Naive thymus-derived CD4-positive, alpha-beta T cell (primary cell): Measurements from ENCODE around the gene TTC27. TPM values are rescaled to one million over a fixed set of nuclear protein-coding genes. Genes with fewer than 3 reads are reported as not detected.

Experiments
- ATAC-seq: fragments of 150-1000 bp; cut with Tn5 transposase; 2 replicates; pipeline ENCODE4 v1.10.0; 2021; ENCODE audit warnings: mild to moderate bottlenecking, moderate library complexity
- CTCF ChIA-PET: fragments of 350-600 bp; sonication (Branson Sonifier 250); formaldehyde crosslinking; loops from one replicate; lab custom pipeline; 2021; ENCODE audit warnings: antibody characterized with exemption; lab: Charles Lee
- POLR2A ChIA-PET: fragments of 350-600 bp; sonication (Branson Sonifier 250); formaldehyde crosslinking; loops from one replicate; lab custom pipeline; 2021; ENCODE audit warnings: antibody characterized with exemption, inconsistent platforms; lab: Charles Lee
- DNase-seq, 9 donors: peaks; one replicate each; pipeline versions ENCODE4 v3.0.0 to v3.0.0-alpha.2; 2020 to 2022; ENCODE audit warnings: mixed read lengths in 1 of 9
- H3K27ac ChIP-seq: one replicate; pipeline ENCODE4 v1.7.0; 2013; ENCODE audit warnings: mild to moderate bottlenecking, low read depth, low read length, moderate library complexity
- H3K27me3 ChIP-seq, 2 donors: one replicate each; pipeline ENCODE4 v1.7.0; 2013; ENCODE audit warnings: low read length in 2 of 2, mild to moderate bottlenecking in 2 of 2, moderate library complexity in 2 of 2; ENCODE audit not compliant: control insufficient read depth in 2 of 2, insufficient read depth in 2 of 2
- H3K36me3 ChIP-seq, 3 experiments: 1 replicate in 2 of 3; 2 replicates in 1 of 3; pipeline ENCODE4 v1.7.0; 2013; ENCODE audit warnings: low read length in 3 of 3, mild to moderate bottlenecking in 3 of 3, moderate library complexity in 1 of 3; ENCODE audit not compliant: insufficient read depth in 3 of 3, control insufficient read depth in 2 of 3
- H3K4me1 ChIP-seq, 2 donors: one replicate each; pipeline ENCODE4 v1.7.0; 2013; ENCODE audit warnings: low read length in 2 of 2, mild to moderate bottlenecking in 2 of 2, moderate library complexity in 1 of 2; ENCODE audit not compliant: control insufficient read depth in 2 of 2, insufficient read depth in 2 of 2
- H3K4me3 ChIP-seq: 2 replicates; pipeline ENCODE4 v1.7.0; 2013; ENCODE audit warnings: mild to moderate bottlenecking, low read length
- H3K9me3 ChIP-seq, 3 experiments: 1 replicate in 2 of 3; 2 replicates in 1 of 3; pipeline ENCODE4 v1.7.0; 2013; ENCODE audit warnings: low read length in 3 of 3; ENCODE audit not compliant: control insufficient read depth in 2 of 3
- H3K27ac Mint-ChIP-seq, 9 donors: one replicate each; pipeline ENCODE4 v1.8.0; 2020 to 2022; ENCODE audit warnings: mixed read lengths in 9 of 9, mild to moderate bottlenecking in 8 of 9, moderate library complexity in 5 of 9, inconsistent platforms in 2 of 9
- H3K27me3 Mint-ChIP-seq, 5 donors: one replicate each; pipeline ENCODE4 v1.8.0; 2021 to 2022; ENCODE audit warnings: mixed read lengths in 5 of 5, mild to moderate bottlenecking in 1 of 5
- H3K36me3 Mint-ChIP-seq, 5 donors: one replicate each; pipeline ENCODE4 v1.8.0; 2020 to 2022; ENCODE audit warnings: mixed read lengths in 5 of 5, mild to moderate bottlenecking in 3 of 5, inconsistent platforms in 1 of 5
- H3K4me1 Mint-ChIP-seq, 7 donors: one replicate each; pipeline ENCODE4 v1.8.0; 2020 to 2022; ENCODE audit warnings: mixed read lengths in 7 of 7, mild to moderate bottlenecking in 3 of 7, inconsistent platforms in 1 of 7
- H3K4me3 Mint-ChIP-seq, 10 donors: one replicate each; pipeline ENCODE4 v1.8.0; 2020 to 2022; ENCODE audit warnings: mild to moderate bottlenecking in 10 of 10, mixed read lengths in 10 of 10, moderate library complexity in 6 of 10, inconsistent platforms in 2 of 10
- H3K9me3 Mint-ChIP-seq, 11 donors: one replicate each; pipeline ENCODE4 v1.8.0; 2020 to 2022; ENCODE audit warnings: mixed read lengths in 11 of 11, mild to moderate bottlenecking in 4 of 11, inconsistent platforms in 1 of 11, moderate library complexity in 1 of 11
- intact Hi-C, 2 donors: fragments of 100-400 bp; cut with micrococcal nuclease; formaldehyde crosslinking; loops; one replicate each; pipeline ENCODE4 v1.15.1; 2023
- polyA plus RNA-seq, 2 donors: library from polyadenylated mRNA; unstranded; fragments of 300-500 nt; fragmentation: Illumina TruSeq; gene quantifications; one replicate each; pipeline ENCODE4 v1.2.3, GENCODE V29; 2021
- total RNA-seq, 6 experiments: library from RNA in 5 of 6; stranded (reverse) in 5 of 6; gene quantifications; 1 replicate in 5 of 6; 2 replicates in 1 of 6; pipeline ENCODE4 v1.2.3 and lab custom pipeline; 2021 to 2026

Gene TTC27
- total and polyA plus RNA-seq, 7 experiments from 2014 or later: 18.5 to 30.0 (median 23.9) TPM

- POLR2A ChIA-PET: no interaction called here
- H3K27me3 Mint-ChIP-seq: no peaks in the 10 kb centered on the region
- ATAC-seq (no peak), DNase-seq (no peak)
- peaks cover 0 to 52% (median 46%) of the 10 kb centered on the region in 5 donors for H3K36me3 Mint-ChIP-seq
- H3K27ac ChIP-seq: no peak overlapping the region
- H3K9me3 ChIP-seq: no peaks in the 10 kb centered on the region
- no peak overlapping the region for H3K27ac Mint-ChIP-seq
- intact Hi-C loops: no loop called here
- H3K36me3 ChIP-seq: no peaks in the 10 kb centered on the region
- H3K4me1 ChIP-seq: no peaks in the 10 kb centered on the region
- peaks cover 0 to 3% (median 0%) of the 10 kb centered on the region in 7 donors for H3K4me1 Mint-ChIP-seq
- H3K4me3 Mint-ChIP-seq: no peak overlapping the region
- H3K4me3 ChIP-seq: no peak overlapping the region
- CTCF ChIA-PET: no interaction called here
- H3K27me3 ChIP-seq: no peaks in the 10 kb centered on the region
- H3K9me3 Mint-ChIP-seq: no peaks in the 10 kb centered on the region
These were observed 171.0 kb downstream of the TTC27 start for GRCh38 chr2:32798829-32799228.

- DNase-seq (no peak), ATAC-seq (no peak)
- ChIA-PET POLR2A (no interaction called here), CTCF (no interaction called here)
- H3K27me3 ChIP-seq: no peaks in the 10 kb centered on the region
- H3K4me1 ChIP-seq: no peaks in the 10 kb centered on the region
- Mint-ChIP-seq H3K36me3 (peaks cover 0 to 33% (median 28%) of the 10 kb centered on the region in 5 donors), H3K27ac (no peak overlapping the region), H3K4me3 (no peak overlapping the region), H3K9me3 (no peaks in the 10 kb centered on the region), H3K4me1 (peaks cover 0 to 4% (median 0%) of the 10 kb centered on the region in 7 donors), H3K27me3 (no peaks in the 10 kb centered on the region)
- no peaks in the 10 kb centered on the region for H3K36me3 ChIP-seq
- H3K27ac ChIP-seq: no peak overlapping the region
- H3K4me3 ChIP-seq: no peak overlapping the region
- no peaks in the 10 kb centered on the region for H3K9me3 ChIP-seq
- intact Hi-C loops: no loop called here
These were observed 173.9 kb downstream of the TTC27 start for GRCh38 chr2:32801741-32802140.

DNA sequence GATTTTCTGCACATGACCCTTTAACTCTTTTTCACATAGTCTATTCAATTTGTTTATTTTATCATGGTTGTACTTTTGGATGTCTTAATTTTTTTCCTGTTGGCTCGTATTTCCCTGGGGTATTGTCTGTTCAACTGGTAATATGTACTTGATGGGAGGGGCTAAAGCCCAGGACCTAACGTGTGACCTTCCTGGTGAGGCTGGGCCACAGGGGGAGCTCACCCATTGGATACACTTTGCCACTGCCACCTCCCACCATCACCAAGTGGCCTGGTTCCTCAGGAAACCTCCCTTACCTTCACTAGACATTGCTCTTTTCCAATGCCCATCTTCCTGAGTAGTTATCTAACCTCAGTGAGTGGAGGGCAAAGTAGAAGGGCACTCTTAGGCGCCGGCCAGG, 175.0 kb downstream of the TTC27 start:
- no peak overlapping the region for H3K27ac ChIP-seq
- H3K4me3 ChIP-seq: no peak overlapping the region
- no peak for ATAC-seq
- no peaks in the 10 kb centered on the region for H3K36me3 ChIP-seq
- Mint-ChIP-seq H3K27me3 (no peaks in the 10 kb centered on the region), H3K4me3 (no peak overlapping the region), H3K9me3 (no peaks in the 10 kb centered on the region), H3K36me3 (peaks cover 3 to 38% (median 30%) of the 10 kb centered on the region in 5 donors), H3K4me1 (peaks cover 0 to 4% (median 0%) of the 10 kb centered on the region in 7 donors), H3K27ac (no peak overlapping the region)
- H3K27me3 ChIP-seq: no peaks in the 10 kb centered on the region
- intact Hi-C loops: no loop called here
- ChIA-PET POLR2A (no interaction called here), CTCF (no interaction called here)
- no peaks in the 10 kb centered on the region for H3K4me1 ChIP-seq
- no peak for DNase-seq
- no peaks in the 10 kb centered on the region for H3K9me3 ChIP-seq

DNA sequence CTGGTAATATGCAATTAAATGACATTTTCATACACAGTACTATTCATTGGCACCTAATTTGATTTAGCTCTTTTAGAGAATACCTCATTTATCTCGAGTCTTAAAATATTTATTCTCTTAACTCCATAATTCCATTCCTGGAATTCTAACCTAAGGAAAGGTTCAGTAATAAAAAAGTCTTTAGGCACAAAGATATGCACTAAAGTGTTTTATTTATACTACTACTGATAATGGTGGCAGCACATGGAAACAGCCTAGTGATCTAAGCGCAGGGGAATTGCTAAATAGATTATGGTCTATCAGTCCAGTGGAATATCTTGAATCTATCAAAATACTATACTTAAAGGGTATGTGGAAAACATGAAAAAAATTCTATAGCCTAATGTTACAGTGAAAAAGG, 176.4 kb downstream of the TTC27 start:
- H3K9me3 ChIP-seq: no peaks in the 10 kb centered on the region
- H3K9me3 Mint-ChIP-seq: peaks cover 0 to 4% (median 0%) of the 10 kb centered on the region in 11 donors
- H3K27me3 ChIP-seq: no peaks in the 10 kb centered on the region
- intact Hi-C loops: no loop called here
- DNase-seq (no peak), ATAC-seq (no peak)
- peaks cover 0 to 10% (median 0%) of the 10 kb centered on the region in 7 donors for H3K4me1 Mint-ChIP-seq
- H3K27ac ChIP-seq: no peak overlapping the region
- H3K4me1 ChIP-seq: no peaks in the 10 kb centered on the region
- H3K27ac Mint-ChIP-seq: peak overlapping the region in 1 of 9 donors; percentile 1
- H3K4me3 Mint-ChIP-seq: no peak overlapping the region
- no peaks in the 10 kb centered on the region for H3K27me3 Mint-ChIP-seq
- peaks cover 0 to 5% (median 0%) of the 10 kb centered on the region in 3 experiments for H3K36me3 ChIP-seq
- no peak overlapping the region for H3K4me3 ChIP-seq
- POLR2A ChIA-PET: no interaction called here
- CTCF ChIA-PET: interaction anchor here (0.7 kb wide), 1 partner anchor 8 kb away, joined by 3 read pairs; no protein-coding TSS in a partner anchor
- H3K36me3 Mint-ChIP-seq: peaks cover 10 to 44% (median 37%) of the 10 kb centered on the region in 5 donors

GRCh38 chr2:32805104-32806095, 177.6 kb downstream of the TTC27 start:
- CTCF ChIA-PET: interaction anchor here (0.6 to 0.7 kb wide), 2 partner anchors 9 to 742 kb away, joined by 3 read pairs; no protein-coding TSS in a partner anchor
- ATAC-seq: no peak
- no peak overlapping the region for H3K4me3 ChIP-seq

GRCh38 chr2:32806857-32807256, 179.0 kb downstream of the TTC27 start:
- no peaks in the 10 kb centered on the region for H3K9me3 ChIP-seq
- Mint-ChIP-seq H3K4me1 (peaks cover 0 to 10% (median 0%) of the 10 kb centered on the region in 7 donors), H3K9me3 (peaks cover 0 to 4% (median 0%) of the 10 kb centered on the region in 11 donors), H3K4me3 (no peak overlapping the region), H3K27ac (no peak overlapping the region), H3K36me3 (peaks cover 17 to 50% (median 48%) of the 10 kb centered on the region in 5 donors), H3K27me3 (no peaks in the 10 kb centered on the region)
- intact Hi-C loops: no loop called here
- no peak for DNase-seq
- no peaks in the 10 kb centered on the region for H3K4me1 ChIP-seq
- peaks cover 0 to 8% (median 0%) of the 10 kb centered on the region in 3 experiments for H3K36me3 ChIP-seq
- no peaks in the 10 kb centered on the region for H3K27me3 ChIP-seq
- no peak overlapping the region for H3K4me3 ChIP-seq
- CTCF ChIA-PET: interaction anchor here (0.6 kb wide), 1 partner anchor 31 kb away, joined by 3 read pairs; no protein-coding TSS in a partner anchor
- ATAC-seq: no peak
- POLR2A ChIA-PET: no interaction called here
- no peak overlapping the region for H3K27ac ChIP-seq

More at GRCh38 chr2:32805104-32806095, 177.6 kb downstream of the TTC27 start:
- H3K27me3 ChIP-seq: no peaks in the 10 kb centered on the region
- no peaks in the 10 kb centered on the region for H3K9me3 ChIP-seq
- H3K27ac ChIP-seq: no peak overlapping the region
- H3K4me1 ChIP-seq: no peaks in the 10 kb centered on the region
- no peaks in the 10 kb centered on the region for H3K27me3 Mint-ChIP-seq
- H3K4me1 Mint-ChIP-seq: peaks cover 0 to 10% (median 0%) of the 10 kb centered on the region in 7 donors
- peaks cover 10 to 47% (median 40%) of the 10 kb centered on the region in 5 donors for H3K36me3 Mint-ChIP-seq
- H3K36me3 ChIP-seq: peaks cover 0 to 8% (median 0%) of the 10 kb centered on the region in 3 experiments
- DNase-seq: no peak
- H3K4me3 Mint-ChIP-seq: no peak overlapping the region
- POLR2A ChIA-PET: no interaction called here
- intact Hi-C loops: no loop called here
- H3K27ac Mint-ChIP-seq: no peak overlapping the region
- H3K9me3 Mint-ChIP-seq: peaks cover 0 to 4% (median 0%) of the 10 kb centered on the region in 11 donors
